Measurements from ENCODE around the gene CHD9. TPM values are rescaled to one million over a fixed set of nuclear protein-coding genes. Genes with fewer than 3 reads are reported as not detected.
"Not testable (repeated sequence)": the region's sequence is repeated elsewhere in the genome, so short reads cannot be mapped to it uniquely, and the experiment has no call there.

Gene CHD9
- total RNA-seq, 1 experiment from 2014 or later: 12.9 TPM

DNA sequence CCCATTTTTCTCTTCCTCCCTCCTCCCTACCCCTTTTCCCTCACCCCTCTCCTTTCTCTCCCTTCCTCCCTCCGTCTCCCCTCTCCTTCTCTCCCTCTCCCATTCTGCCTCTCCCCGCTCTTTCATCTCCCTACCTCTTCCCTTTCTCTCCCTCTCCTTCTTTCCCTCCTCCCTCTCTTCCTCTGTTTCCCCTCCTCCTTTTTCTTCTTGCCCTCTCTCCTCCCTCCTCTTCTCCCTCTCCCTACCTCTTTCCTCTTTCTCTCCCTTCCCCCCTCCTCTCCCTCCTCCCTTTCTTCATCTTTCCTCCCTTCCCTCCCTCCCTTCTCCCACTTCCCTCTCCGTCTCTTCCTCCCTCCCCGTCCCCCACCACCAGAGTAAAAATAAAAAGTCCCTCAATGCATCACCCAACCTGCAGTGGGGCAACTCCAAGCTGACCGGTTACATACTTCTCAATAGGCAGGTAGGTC is 12.5 kb upstream of the CHD9 start:
- DNase-seq: no peak

DNA sequence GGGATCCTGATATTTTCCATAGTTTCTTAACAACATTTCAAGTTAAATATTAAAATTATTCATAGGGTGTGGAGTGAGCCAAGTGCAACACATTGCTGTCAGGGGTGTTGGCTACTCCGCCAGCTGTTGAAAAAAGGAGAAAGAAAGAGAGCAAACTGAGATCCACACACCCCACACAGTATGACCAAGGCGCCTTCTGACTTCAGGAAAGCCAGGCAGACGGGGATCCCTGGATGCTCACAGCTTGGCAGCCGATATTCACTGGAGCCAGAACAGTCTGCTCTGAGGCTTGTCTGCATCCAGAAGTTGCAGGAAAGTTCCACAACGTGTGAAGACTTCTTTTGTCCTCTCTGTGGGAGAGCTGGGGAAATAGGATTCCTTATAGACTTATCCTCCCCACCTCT is 11.4 kb upstream of the CHD9 start:
- Histone ChIP-seq H3K4me3 (ENCODE audit: insufficient read depth, low read depth, low read length) (peak overlapping the region; percentile 48), H3K27me3 (ENCODE audit: control insufficient read depth, insufficient read depth, low read length) (peaks cover 1% of the 10 kb centered on the region; the same call in 1 of the 2 replicates), H3K36me3 (replicated peaks; ENCODE audit: control insufficient read depth, insufficient read depth, low read length) (no peaks in the 10 kb centered on the region)
- DNase-seq: no peak

More for the DNA sequence above, 12.5 kb upstream of the CHD9 start:
- Histone ChIP-seq H3K27me3 (ENCODE audit: control insufficient read depth, insufficient read depth, low read length) (peaks cover 1% of the 10 kb centered on the region; the same call in 1 of the 2 replicates), H3K4me3 (ENCODE audit: insufficient read depth, low read depth, low read length) (peak overlapping the region; percentile 48), H3K36me3 (replicated peaks; ENCODE audit: control insufficient read depth, insufficient read depth, low read length) (no peaks in the 10 kb centered on the region)

DNA sequence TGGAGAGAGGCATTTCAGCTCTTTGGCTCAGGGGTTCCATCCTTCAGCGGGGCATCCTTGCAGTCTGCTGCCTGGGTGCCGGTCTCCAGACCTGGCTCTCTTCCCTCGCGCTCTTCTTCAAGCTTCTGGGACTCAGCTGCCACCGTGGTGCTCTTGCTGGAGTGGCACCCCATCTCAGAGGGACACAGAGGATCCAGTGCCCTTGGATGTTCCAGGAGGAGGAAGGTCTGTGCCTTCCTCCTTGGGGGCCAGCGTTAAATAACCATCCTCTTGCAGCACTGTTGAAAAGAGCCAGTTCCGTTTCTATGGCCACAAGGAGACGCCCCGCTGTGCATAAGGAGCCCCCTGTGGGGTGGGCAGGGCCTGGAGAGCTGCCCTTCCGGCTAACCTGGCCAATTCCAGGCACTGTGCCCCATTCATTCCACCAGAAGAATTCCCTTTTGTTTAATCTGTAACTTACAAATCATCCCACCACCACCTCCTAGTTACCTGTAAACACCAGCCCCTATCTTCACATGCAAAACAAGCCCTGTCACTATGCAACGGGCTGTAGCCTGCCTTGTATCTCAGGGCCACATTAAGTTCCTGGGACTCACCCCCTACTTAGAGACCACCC is 10.7 kb upstream of the CHD9 start:
- Histone ChIP-seq H3K27me3 (ENCODE audit: control insufficient read depth, insufficient read depth, low read length) (peaks cover 1% of the 10 kb centered on the region; the same call in 1 of the 2 replicates), H3K36me3 (replicated peaks; ENCODE audit: control insufficient read depth, insufficient read depth, low read length) (no peaks in the 10 kb centered on the region), H3K4me3 (ENCODE audit: insufficient read depth, low read depth, low read length) (peak overlapping the region; percentile 48)
- peak; percentile 79 for DNase-seq

- Histone ChIP-seq H3K27me3 (ENCODE audit: control insufficient read depth, insufficient read depth, low read length) (peaks cover 1% of the 10 kb centered on the region; the same call in 1 of the 2 replicates), H3K4me3 (ENCODE audit: insufficient read depth, low read depth, low read length) (no peak overlapping the region), H3K36me3 (replicated peaks; ENCODE audit: control insufficient read depth, insufficient read depth, low read length) (no peaks in the 10 kb centered on the region)
- DNase-seq: no peak
These were observed 9.2 kb upstream of the CHD9 start for GRCh38 chr16:53045341-53046220.

DNA sequence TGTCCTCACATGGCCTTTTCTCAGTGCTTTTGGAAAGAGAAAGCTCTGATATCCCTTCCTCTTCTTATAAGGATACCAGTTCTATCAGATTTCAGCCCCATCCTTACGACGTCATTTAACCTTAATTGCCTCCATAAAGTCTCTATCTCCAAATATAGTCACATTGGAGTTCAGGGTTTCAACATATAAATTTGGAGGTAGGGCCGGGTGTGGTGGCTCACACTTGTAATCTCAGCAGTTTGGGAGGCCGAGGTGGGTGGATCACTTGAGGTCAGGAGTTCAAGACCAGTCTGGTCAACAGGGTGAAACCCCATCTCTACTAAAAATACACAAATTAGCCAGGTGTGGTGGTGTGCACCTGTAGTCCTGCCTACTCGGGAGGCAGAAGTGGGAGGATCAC is 7.3 kb upstream of the CHD9 start:
- not testable (repeated sequence) for DNase-seq; H3K27me3 ChIP-seq (ENCODE audit: control insufficient read depth, insufficient read depth, low read length); H3K36me3 ChIP-seq (replicated peaks; ENCODE audit: control insufficient read depth, insufficient read depth, low read length); H3K4me3 ChIP-seq (ENCODE audit: insufficient read depth, low read depth, low read length)

DNA sequence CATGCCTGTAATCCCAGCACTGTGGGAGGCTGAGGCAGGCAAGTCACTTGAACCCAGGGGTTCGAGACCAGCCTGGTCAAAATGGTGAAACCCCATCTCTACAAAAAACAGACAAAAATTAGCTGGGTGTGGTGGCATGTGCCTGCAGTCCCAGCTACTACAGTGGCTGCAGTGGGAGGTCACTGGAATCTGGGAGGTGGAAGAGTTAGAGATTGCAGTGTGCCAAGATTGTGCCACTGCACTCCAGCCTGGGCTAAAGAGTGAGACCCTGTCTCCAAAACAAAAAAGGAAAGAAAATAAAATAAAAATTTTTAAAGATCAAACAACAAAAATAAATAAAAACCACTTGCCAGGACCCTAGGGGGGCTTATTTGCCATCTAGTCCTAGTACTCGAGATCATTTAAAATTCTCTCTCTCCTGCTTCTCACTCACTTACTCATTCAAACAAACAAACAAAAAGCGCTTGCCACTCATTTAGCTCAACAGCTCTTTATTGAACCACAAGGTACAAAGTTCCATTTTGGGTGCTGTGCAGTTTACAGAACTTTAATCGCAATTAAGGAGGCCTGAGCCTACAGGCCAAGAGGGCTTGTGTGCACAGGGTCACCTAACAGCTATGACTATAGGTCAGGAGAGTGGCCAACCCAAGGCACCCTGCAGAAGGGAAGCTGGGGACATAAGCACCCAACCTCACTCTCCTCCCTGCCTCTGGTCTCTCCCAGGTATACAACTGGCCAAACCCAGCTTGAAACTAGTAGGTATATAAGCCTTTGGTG is 6.5 kb upstream of the CHD9 start:
- no peaks in the 10 kb centered on the region for H3K36me3 ChIP-seq (replicated peaks; ENCODE audit: control insufficient read depth, insufficient read depth, low read length)

DNA sequence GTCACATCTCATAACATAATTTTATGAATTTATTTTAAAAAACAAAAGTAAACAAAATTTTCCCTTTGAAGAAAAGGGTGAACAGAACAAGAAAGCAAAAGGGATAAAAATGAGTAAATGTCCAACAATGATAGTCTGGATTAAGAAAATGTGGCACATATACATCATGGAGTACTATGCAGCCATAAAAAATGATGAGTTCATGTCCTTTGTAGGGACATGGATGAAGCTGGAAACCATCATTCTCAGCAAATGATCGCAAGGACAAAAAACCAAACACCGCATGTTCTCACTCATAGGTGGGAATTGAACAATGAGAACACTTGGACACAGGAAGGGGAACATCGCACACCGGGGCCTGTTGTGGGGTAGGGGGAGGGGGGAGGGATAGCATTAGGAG is 3.5 kb upstream of the CHD9 start:
- not testable (repeated sequence) for H3K4me3 ChIP-seq (ENCODE audit: insufficient read depth, low read depth, low read length); H3K27me3 ChIP-seq (ENCODE audit: control insufficient read depth, insufficient read depth, low read length); DNase-seq

More for the DNA sequence above, 6.5 kb upstream of the CHD9 start:
- no peak for DNase-seq
- H3K27me3 ChIP-seq (ENCODE audit: control insufficient read depth, insufficient read depth, low read length): peaks cover 1% of the 10 kb centered on the region; the same call in 1 of the 2 replicates
- no peak overlapping the region for H3K4me3 ChIP-seq (ENCODE audit: insufficient read depth, low read depth, low read length)

GRCh38 chr16:53052519-53053501 is 2.0 kb upstream of the CHD9 start, which contains the start of gene CHD9NB:
TSS of gene CHD9NB (minus strand) at chr16:53052897. CDS start at chr16:53044158, 8,739 bp downstream.
- Histone ChIP-seq H3K36me3 (replicated peaks; ENCODE audit: control insufficient read depth, insufficient read depth, low read length) (no peaks in the 10 kb centered on the region), H3K27me3 (ENCODE audit: control insufficient read depth, insufficient read depth, low read length) (no peaks in the 10 kb centered on the region), H3K4me3 (ENCODE audit: insufficient read depth, low read depth, low read length) (no peak within 1 kb of the TSS)
- no peak for DNase-seq

More for the DNA sequence above, 3.5 kb upstream of the CHD9 start:
- H3K36me3 ChIP-seq (replicated peaks; ENCODE audit: control insufficient read depth, insufficient read depth, low read length): not testable (repeated sequence)

GRCh38 chr16:53053967-53054669 is 673 bp upstream of the CHD9 start:
- Histone ChIP-seq H3K27me3 (ENCODE audit: control insufficient read depth, insufficient read depth, low read length) (no peaks in the 10 kb centered on the region), H3K36me3 (replicated peaks; ENCODE audit: control insufficient read depth, insufficient read depth, low read length) (no peaks in the 10 kb centered on the region), H3K4me3 (ENCODE audit: insufficient read depth, low read depth, low read length) (peak overlapping the region; percentile 22)
- peak; percentile 32 for DNase-seq

DNA sequence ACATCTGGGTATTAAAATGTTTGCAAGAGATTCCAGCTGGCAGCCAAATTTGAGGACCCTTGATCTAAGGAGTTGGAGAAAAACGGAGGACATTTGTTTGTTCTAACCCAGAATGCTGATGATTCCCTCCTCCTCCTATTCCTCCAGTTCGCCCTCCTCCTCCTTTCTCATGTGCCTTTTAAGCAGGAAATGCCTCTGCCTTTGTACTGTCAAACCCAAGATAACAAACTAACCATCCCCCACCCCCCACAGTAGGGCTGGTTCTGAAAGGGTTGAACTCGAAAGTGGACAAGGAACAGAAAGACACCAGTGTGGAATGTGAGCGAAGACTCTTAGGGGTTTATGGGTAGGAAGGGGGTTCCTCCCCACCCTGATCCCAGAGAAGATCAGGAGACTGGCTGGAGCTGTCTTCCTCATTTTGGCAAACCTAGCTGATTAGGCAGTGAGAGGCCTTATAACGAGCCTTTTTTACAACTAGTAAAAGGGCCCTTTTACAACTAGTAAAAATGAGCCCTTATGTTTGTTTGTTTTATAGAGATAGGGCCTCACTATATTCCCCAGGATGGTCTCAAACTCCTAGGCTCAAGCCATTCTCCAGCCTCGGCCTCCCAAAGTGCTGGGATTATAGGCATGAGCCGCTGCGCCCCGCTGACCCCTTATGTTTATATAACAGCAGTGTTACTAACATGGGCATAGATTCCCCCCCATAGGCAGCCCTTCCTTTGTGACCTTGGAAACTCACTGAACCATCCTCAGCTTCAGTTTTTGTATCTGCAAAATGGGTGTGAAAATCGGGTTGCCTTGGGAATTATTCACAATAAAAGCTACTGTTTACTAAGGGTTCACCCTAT is 975 bp downstream of the CHD9 start:
- Histone ChIP-seq H3K27me3 (ENCODE audit: control insufficient read depth, insufficient read depth, low read length) (no peaks in the 10 kb centered on the region), H3K4me3 (ENCODE audit: insufficient read depth, low read depth, low read length) (peak overlapping the region; percentile 72), H3K36me3 (replicated peaks; ENCODE audit: control insufficient read depth, insufficient read depth, low read length) (no peaks in the 10 kb centered on the region)
- DNase-seq: peak; percentile 65

GRCh38 chr16:53056392-53056881 is 1.6 kb downstream of the CHD9 start:
- H3K4me3 ChIP-seq (ENCODE audit: insufficient read depth, low read depth, low read length): no peak overlapping the region
- no peak for DNase-seq
- no peaks in the 10 kb centered on the region for H3K27me3 ChIP-seq (ENCODE audit: control insufficient read depth, insufficient read depth, low read length)
- no peaks in the 10 kb centered on the region for H3K36me3 ChIP-seq (replicated peaks; ENCODE audit: control insufficient read depth, insufficient read depth, low read length)

DNA sequence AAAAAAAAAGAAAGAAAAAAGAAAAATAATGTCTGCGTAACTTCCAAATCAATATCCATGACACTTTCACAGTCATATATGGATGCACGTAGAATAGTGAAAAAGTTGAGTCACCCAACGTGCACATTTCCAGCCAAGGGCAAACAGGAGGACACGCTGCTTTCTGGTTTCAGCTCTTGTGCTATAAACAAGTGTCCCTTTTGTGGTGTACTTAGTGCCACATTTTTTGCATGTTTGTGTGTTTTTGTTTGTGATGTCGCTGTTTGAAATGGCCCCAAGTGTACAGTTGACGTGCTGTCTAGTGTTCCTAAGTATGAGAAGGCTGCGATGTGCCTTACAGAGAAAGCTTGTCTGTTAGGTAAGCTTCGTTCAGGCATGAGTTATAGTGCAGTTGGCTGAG is 2.9 kb downstream of the CHD9 start:
- H3K36me3 ChIP-seq (replicated peaks; ENCODE audit: control insufficient read depth, insufficient read depth, low read length): no peaks in the 10 kb centered on the region
- H3K4me3 ChIP-seq (ENCODE audit: insufficient read depth, low read depth, low read length): no peak overlapping the region
- no peaks in the 10 kb centered on the region for H3K27me3 ChIP-seq (ENCODE audit: control insufficient read depth, insufficient read depth, low read length)
- no peak for DNase-seq

All from H7 (cell line).